IPS-18a (cell line): ENCODE results near the gene HTRA3.
A peak's percentile ranks its signal among the peaks of the same experiment; 100 is the strongest.

Source experiments
- H3K27ac ChIP-seq: one replicate; pipeline ENCODE4 v1.5.1; 2013; ENCODE audit warnings: low read length
- H3K27me3 ChIP-seq: one replicate; pipeline ENCODE4 v1.6.1; 2013; ENCODE audit warnings: mild to moderate bottlenecking, low read length; ENCODE audit not compliant: control insufficient read depth, insufficient read depth
- H3K36me3 ChIP-seq: one replicate; pipeline ENCODE4 v1.6.1; 2013; ENCODE audit warnings: low read depth, low read length; ENCODE audit not compliant: control insufficient read depth
- H3K4me1 ChIP-seq: one replicate; pipeline ENCODE4 v1.6.1; 2013; ENCODE audit warnings: low read depth, low read length; ENCODE audit not compliant: control insufficient read depth
- H3K4me3 ChIP-seq: one replicate; pipeline ENCODE4 v1.5.1; 2013; ENCODE audit warnings: low read length
- H3K9ac ChIP-seq: one replicate; pipeline ENCODE4 v1.6.1; 2013; ENCODE audit warnings: mild to moderate bottlenecking, low read length, moderate library complexity
- H3K9me3 ChIP-seq: one replicate; pipeline ENCODE4 v1.6.1; 2013; ENCODE audit warnings: low read depth, low read length; ENCODE audit not compliant: control insufficient read depth

The HTRA3 gene

DNA sequence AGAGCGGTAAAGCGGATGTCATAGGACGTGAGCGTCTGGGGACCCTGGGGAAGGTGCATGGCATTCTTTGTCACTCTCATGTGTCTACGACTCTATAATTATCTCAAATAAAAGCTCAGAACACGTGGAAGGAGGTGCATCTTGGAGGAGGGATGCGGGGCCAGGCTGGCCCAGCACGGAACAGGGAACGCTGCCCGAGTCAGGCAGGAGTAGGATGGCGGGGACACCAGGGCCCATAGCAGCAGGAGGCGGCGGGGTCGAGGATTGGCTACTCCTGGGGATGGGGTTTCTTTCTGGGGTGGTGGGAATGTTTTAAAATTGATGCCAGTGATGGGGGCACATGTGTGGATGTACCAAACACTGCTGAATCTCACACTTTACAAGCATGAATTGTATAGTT lies 5.4 kb upstream of the HTRA3 start:
- no peaks in the 10 kb centered on the region for H3K36me3 ChIP-seq
- H3K9ac ChIP-seq, result no peak overlapping the region
- no peak overlapping the region for H3K27ac ChIP-seq
- no peak overlapping the region for H3K4me3 ChIP-seq
- H3K4me1 ChIP-seq, result peaks cover under 1% of the 10 kb centered on the region
- H3K9me3 ChIP-seq, result no peaks in the 10 kb centered on the region
- peaks cover 6% of the 10 kb centered on the region for H3K27me3 ChIP-seq

DNA sequence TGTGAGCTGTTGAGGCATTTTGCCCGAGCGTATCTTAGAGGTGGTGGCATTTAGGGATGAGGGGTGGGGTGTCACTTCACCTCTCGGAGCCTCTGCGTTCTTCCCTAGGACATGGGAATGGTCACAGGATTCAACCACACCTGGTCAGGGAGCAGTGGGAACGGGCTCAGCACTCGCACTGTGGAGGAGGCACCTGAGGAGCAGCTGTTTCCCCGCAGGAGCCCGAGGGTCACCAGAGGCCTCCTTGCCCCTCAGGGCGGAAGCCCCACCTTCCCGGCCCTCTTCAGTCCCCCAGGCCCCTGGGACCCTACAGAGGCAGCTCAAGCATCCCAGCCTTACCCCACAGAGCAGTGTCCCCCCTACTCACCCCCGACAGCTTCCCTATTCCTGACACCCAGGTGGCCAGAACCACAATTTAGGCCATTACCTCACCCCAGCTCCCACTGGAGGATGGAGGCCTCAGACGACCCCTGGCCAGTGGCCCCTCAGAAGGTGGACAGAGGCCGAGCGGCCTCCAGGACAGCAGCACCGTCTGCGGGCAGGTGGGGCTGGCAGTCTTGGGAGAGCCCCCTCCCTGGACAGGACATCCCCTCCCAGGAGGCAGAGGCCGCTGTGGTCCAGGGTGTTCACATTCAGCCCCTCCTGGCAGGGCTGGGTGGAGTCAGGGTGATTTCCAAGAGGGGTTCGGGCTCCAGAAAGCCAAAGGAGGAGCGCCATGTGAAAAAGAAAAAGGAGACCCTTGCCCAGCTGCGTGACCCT lies 4.2 kb upstream of the HTRA3 start:
- Histone ChIP-seq H3K27ac (no peak overlapping the region), H3K4me1 (peaks cover 3% of the 10 kb centered on the region), H3K4me3 (no peak overlapping the region), H3K36me3 (no peaks in the 10 kb centered on the region), H3K9ac (no peak overlapping the region), H3K27me3 (peaks cover 14% of the 10 kb centered on the region), H3K9me3 (no peaks in the 10 kb centered on the region)

GRCh38 chr4:8266088-8266487 lies 3.5 kb upstream of the HTRA3 start:
- Histone ChIP-seq H3K27ac (no peak overlapping the region), H3K4me1 (peaks cover 3% of the 10 kb centered on the region)

DNA sequence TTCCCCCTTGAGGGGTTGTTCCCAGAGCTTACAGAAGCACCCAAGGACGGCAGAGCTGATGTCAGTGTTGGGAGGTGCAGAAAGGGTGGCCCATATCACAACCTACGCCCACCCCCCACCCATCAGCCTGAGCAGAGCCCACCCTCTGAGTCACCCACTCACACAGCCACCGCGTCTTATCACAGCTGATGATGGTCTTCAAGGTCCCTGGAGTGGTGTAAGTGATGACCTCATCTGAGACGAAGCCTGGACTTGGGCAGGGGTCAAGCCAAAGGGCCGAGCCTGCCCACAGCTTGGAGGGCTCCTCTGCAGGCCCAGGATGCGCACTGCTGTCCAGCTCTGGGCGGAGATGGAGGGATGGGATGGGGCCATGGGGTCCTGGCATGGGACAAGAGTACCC lies 3.0 kb upstream of the HTRA3 start:
- Histone ChIP-seq H3K4me1 (peaks cover 3% of the 10 kb centered on the region), H3K9me3 (no peaks in the 10 kb centered on the region), H3K36me3 (no peaks in the 10 kb centered on the region), H3K9ac (no peak overlapping the region), H3K4me3 (no peak overlapping the region), H3K27ac (no peak overlapping the region), H3K27me3 (peaks cover 26% of the 10 kb centered on the region)

More at GRCh38 chr4:8266088-8266487, 3.5 kb upstream of the HTRA3 start:
- no peak overlapping the region for H3K4me3 ChIP-seq
- no peak overlapping the region for H3K9ac ChIP-seq
- peaks cover 21% of the 10 kb centered on the region for H3K27me3 ChIP-seq
- no peaks in the 10 kb centered on the region for H3K9me3 ChIP-seq
- H3K36me3 ChIP-seq, result no peaks in the 10 kb centered on the region

GRCh38 chr4:8267077-8267476 lies 2.5 kb upstream of the HTRA3 start:
- Histone ChIP-seq H3K36me3 (no peaks in the 10 kb centered on the region), H3K4me1 (peaks cover 3% of the 10 kb centered on the region), H3K27me3 (peaks cover 30% of the 10 kb centered on the region), H3K4me3 (no peak overlapping the region), H3K27ac (no peak overlapping the region), H3K9ac (no peak overlapping the region), H3K9me3 (no peaks in the 10 kb centered on the region)

DNA sequence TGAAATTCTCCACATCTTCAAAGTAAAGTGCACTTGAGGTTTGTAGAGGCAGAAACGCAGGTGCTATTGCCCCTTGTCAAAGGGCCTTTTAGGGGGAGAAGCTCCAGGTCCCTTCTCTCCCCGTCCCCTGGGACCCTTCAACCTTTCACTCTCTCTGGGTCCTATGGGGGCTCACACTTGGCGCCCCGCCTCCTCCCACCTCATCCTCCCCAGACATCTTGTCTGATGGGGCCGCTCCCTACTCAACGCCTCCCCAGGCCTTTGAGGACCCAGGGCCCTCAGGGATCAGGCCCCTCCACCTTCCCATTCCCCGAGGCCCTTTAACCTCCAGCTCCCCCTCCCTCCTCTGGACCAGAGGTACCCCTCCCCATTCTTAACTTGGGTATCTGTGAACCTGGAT lies 1.3 kb upstream of the HTRA3 start:
- H3K27ac ChIP-seq, result no peak overlapping the region
- peaks cover 3% of the 10 kb centered on the region for H3K4me1 ChIP-seq
- no peak overlapping the region for H3K9ac ChIP-seq
- no peak overlapping the region for H3K4me3 ChIP-seq
- no peaks in the 10 kb centered on the region for H3K36me3 ChIP-seq
- no peaks in the 10 kb centered on the region for H3K9me3 ChIP-seq
- peaks cover 30% of the 10 kb centered on the region for H3K27me3 ChIP-seq

DNA sequence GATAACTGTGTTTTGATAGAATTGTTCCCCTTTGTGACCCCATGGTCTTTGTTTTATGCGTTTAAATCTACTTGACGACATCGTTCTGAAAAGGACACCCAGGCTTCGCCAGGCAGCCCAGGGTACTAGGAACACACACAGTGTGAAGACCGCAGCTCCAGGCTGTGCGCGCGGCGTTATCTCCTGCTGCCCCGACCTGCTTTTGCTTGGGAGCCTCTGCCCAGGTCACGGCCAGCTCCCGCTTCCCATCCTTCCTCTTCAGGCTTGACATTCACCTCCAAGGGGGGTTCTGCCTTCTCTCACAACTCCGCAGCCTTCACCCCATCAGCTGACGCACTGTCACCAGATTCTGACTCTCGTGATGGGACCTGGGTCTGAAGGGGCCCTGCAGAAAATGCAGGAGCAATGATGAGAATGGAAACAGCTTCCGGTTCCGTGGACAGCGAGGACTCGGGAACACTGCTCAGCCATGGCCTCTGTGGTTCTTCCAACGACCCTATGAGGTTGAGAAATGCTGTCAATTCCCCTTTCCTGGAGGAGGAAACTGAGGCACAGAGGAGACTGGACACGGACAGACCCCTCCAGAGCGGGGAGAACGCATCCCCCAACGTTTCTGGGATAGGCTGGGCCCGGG lies 536 bp upstream of the HTRA3 start:
- Histone ChIP-seq H3K36me3 (no peaks in the 10 kb centered on the region), H3K4me1 (peaks cover 3% of the 10 kb centered on the region), H3K27me3 (peaks cover 30% of the 10 kb centered on the region), H3K4me3 (no peak overlapping the region), H3K9me3 (no peaks in the 10 kb centered on the region), H3K9ac (no peak overlapping the region), H3K27ac (no peak overlapping the region)

- Histone ChIP-seq H3K36me3 (no peaks in the 10 kb centered on the region), H3K9ac (no peak overlapping the region), H3K27me3 (peaks cover 30% of the 10 kb centered on the region), H3K27ac (no peak overlapping the region), H3K4me3 (peak overlapping the region; percentile 40), H3K9me3 (no peaks in the 10 kb centered on the region), H3K4me1 (peaks cover 3% of the 10 kb centered on the region)
Measured at GRCh38 chr4:8270418-8270771, 841 bp downstream of the HTRA3 start.

DNA sequence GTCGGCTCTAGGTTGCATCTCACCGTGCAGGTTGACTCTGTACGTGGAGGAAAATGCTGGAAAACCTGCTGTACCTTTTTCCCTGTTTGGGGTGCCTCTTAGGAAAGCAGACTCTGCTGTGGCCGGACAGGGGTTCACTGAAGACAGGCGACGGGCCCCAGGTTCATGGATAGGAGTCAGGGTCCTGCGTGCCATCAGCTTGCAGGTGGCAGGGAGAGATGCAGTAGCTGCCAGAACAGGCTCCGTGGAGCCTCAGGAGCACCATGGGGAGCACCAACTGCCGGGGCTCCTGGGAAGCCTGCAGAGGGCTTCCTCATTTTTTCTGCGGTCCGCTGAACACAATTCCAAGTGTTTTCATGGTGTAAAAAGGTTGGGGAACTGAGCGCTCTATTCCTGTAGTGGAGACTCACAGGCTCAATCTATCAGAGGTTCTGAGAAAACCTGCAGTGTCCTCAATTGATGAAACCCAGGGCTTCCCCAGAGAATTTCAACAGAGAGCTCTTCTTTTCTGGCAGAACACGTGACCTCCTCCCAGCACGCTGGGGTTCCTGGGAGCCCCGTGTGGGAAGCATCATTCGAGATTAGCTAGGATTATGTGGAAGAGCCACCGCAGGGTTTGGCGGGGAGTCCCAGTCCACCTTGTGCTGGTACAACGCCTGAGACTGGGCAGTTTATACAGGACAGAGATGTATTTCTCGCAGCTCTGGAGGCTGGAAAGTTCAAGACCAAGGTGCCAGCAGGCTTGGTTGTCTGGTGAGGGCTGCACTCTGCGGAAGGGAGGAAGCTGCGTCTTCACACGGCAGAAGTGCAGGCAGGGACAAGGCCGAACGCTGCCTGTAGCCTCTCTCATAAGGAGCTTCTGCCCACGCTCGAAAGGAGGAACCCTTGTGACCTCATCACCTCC lies 1.6 kb downstream of the HTRA3 start:
- no peak overlapping the region for H3K4me3 ChIP-seq
- no peak overlapping the region for H3K27ac ChIP-seq
- H3K9me3 ChIP-seq, result no peaks in the 10 kb centered on the region
- H3K36me3 ChIP-seq, result no peaks in the 10 kb centered on the region
- H3K9ac ChIP-seq, result no peak overlapping the region
- peaks cover 30% of the 10 kb centered on the region for H3K27me3 ChIP-seq
- peaks cover 3% of the 10 kb centered on the region for H3K4me1 ChIP-seq

- no peaks in the 10 kb centered on the region for H3K9me3 ChIP-seq
- no peak overlapping the region for H3K4me3 ChIP-seq
- peaks cover 30% of the 10 kb centered on the region for H3K27me3 ChIP-seq
- no peak overlapping the region for H3K27ac ChIP-seq
- no peak overlapping the region for H3K9ac ChIP-seq
- H3K36me3 ChIP-seq, result no peaks in the 10 kb centered on the region
- peaks cover 3% of the 10 kb centered on the region for H3K4me1 ChIP-seq
Measured at GRCh38 chr4:8271821-8272220, 2.3 kb downstream of the HTRA3 start.

DNA sequence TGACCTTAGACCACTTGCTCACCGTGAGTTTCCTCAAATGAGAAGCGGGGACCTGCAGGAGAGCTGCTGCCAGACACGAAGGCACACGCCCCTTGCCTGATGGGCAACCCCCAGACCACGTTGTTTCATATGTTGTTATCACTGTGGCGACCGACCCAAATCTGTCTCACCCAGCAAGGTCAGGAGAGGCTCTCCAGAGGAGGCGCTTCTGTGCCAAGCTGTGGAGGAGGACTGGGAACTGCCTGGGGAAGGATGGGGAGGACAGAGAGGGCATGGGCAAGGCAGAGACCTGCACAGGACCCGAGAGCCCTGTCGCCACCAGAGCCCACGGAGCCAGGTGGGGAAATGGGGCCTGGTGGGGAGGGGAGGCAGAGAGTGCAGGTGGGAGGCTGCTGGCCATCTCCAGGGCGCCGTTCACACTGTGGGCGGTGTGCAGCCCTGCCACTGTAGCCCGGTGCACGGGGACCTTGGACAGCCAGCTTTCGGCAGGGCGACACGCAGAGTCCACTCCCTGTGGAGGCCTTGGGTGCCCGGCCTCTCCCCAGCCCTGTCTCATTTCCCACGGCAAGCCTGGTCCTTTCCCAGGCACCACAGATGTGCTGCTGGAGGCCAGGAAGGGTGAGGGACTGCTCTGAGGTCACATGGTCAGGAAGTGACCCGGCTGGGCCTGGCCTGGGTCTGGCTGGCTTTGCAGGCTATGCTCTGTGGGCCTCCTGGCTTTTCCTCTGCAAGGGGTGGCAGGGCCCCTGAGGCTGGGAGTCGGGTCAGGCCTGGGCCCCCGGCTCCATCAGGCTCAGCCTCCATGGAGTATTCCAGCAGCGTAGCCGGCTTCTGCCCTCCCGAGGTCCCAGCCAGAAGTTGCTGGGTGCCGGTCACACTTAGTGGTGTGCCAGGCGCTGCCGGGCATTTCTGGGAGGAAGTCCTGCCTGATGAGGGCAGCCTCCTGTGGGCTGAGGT lies 3.2 kb downstream of the HTRA3 start:
- Histone ChIP-seq H3K9ac (no peak overlapping the region), H3K9me3 (no peaks in the 10 kb centered on the region), H3K27ac (no peak overlapping the region), H3K27me3 (peaks cover 30% of the 10 kb centered on the region), H3K4me1 (peaks cover 3% of the 10 kb centered on the region), H3K4me3 (no peak overlapping the region), H3K36me3 (no peaks in the 10 kb centered on the region)
